GM20000 (cell line): ENCODE results near the gene ARL8A.
"Not testable (repeated sequence)": the region's sequence is repeated elsewhere in the genome, so short reads cannot be mapped to it uniquely, and the experiment has no call there.

Experiments
- DNase-seq: peaks from one replicate; pipeline ENCODE4 v3.0.0; 2012; ENCODE audit warnings: low spot score
- CTCF ChIP-seq: IDR thresholded peaks from 2 replicates; pipeline ENCODE4 v1.5.1; 2012; ENCODE audit warnings: mild to moderate bottlenecking, control low read depth; ENCODE audit errors: extremely low read depth, missing control alignments

Gene ARL8A

GRCh38 chr1:202122639-202123335, 21.8 kb downstream of the ARL8A start, which contains the start of gene GPR37L1:
Gene GPR37L1, plus strand, starts transcription at chr1:202122917. Its CDS starts 47 bp downstream, at chr1:202122964.
- TF ChIP-seq CTCF: no peak
- no peak for DNase-seq

- TF ChIP-seq CTCF: no peak
- no peak for DNase-seq
These were observed 23.5 kb downstream of the ARL8A start for GRCh38 chr1:202121006-202121405.

- DNase-seq: no peak
- TF ChIP-seq CTCF: no peak
These were observed 26.6 kb downstream of the ARL8A start for GRCh38 chr1:202117898-202118371.

- no peak for TF ChIP-seq CTCF
- DNase-seq: no peak
These were observed 28.2 kb downstream of the ARL8A start for GRCh38 chr1:202116287-202116686.

GRCh38 chr1:202113690-202114300, 30.7 kb downstream of the ARL8A start:
- DNase-seq: peak; percentile 64
- TF ChIP-seq CTCF: no peak

- no peak for TF ChIP-seq CTCF
- no peak for DNase-seq
These were observed 31.5 kb downstream of the ARL8A start for GRCh38 chr1:202112859-202113689.

GRCh38 chr1:202111589-202111988, 32.9 kb downstream of the ARL8A start:
- not testable (repeated sequence) for DNase-seq
